Mesenchymal stem cell (in vitro differentiated cells and primary cell): ENCODE data around the gene SPIN1.

Experiments
- DNase-seq: peaks from one replicate; pipeline ENCODE4 v3.0.0-alpha.2; 2013
- H2AFZ ChIP-seq: one replicate; pipeline ENCODE4 v1.6.1; 2013; ENCODE audit warnings: low read depth, mild to moderate bottlenecking, control low read depth, inconsistent platforms, low read length, moderate library complexity
- H2AK5ac ChIP-seq: 2 replicates; pipeline ENCODE4 v1.6.1; 2013; ENCODE audit warnings: low read length, moderate library complexity, mild to moderate bottlenecking, inconsistent platforms; ENCODE audit not compliant: severe bottlenecking
- H2BK120ac ChIP-seq: one replicate; pipeline ENCODE4 v1.6.1; 2013; ENCODE audit warnings: low read depth, mild to moderate bottlenecking, inconsistent platforms, low read length, moderate library complexity
- H2BK12ac ChIP-seq, 2 experiments: one replicate each; pipeline ENCODE4 v1.6.1; 2013; ENCODE audit warnings: inconsistent platforms in 2 of 2, low read length in 2 of 2, mild to moderate bottlenecking in 2 of 2, moderate library complexity in 2 of 2, control low read depth in 1 of 2
- H2BK15ac ChIP-seq: one replicate; pipeline ENCODE4 v1.6.1; 2013; ENCODE audit warnings: mild to moderate bottlenecking, low read depth, inconsistent platforms; ENCODE audit not compliant: poor library complexity, severe bottlenecking
- H2BK5ac ChIP-seq: 2 replicates; pipeline ENCODE4 v1.6.1; 2013; ENCODE audit warnings: low read depth, mild to moderate bottlenecking, low read length, control low read depth, inconsistent platforms; ENCODE audit not compliant: poor library complexity, severe bottlenecking
- H3K14ac ChIP-seq, 2 experiments: one replicate each; pipeline ENCODE4 v1.6.1; 2013; ENCODE audit warnings: inconsistent platforms in 2 of 2, low read length in 2 of 2, control low read depth in 1 of 2, mild to moderate bottlenecking in 1 of 2, moderate library complexity in 1 of 2
- H3K18ac ChIP-seq, 2 experiments: one replicate each; pipeline ENCODE4 v1.6.1; 2013; ENCODE audit warnings: inconsistent platforms in 2 of 2, low read length in 2 of 2, control low read depth in 1 of 2, low read depth in 1 of 2, mild to moderate bottlenecking in 1 of 2
- H3K23ac ChIP-seq, 2 experiments: one replicate each; pipeline ENCODE4 v1.6.1; 2013; ENCODE audit warnings: inconsistent platforms in 2 of 2, low read length in 2 of 2, mild to moderate bottlenecking in 2 of 2, moderate library complexity in 2 of 2, control low read depth in 1 of 2
- H3K27ac ChIP-seq: 2 replicates; pipeline ENCODE4 v1.5.1; 2013; ENCODE audit warnings: mild to moderate bottlenecking, moderate library complexity, low read length, control low read depth, inconsistent platforms; ENCODE audit not compliant: poor library complexity, severe bottlenecking
- H3K27me3 ChIP-seq, 2 experiments: 2 replicates each; pipeline versions ENCODE4 v1.6.1 to v1.7.0; 2013; ENCODE audit warnings: low read length in 2 of 2, mild to moderate bottlenecking in 2 of 2, moderate library complexity in 2 of 2, control low read depth in 1 of 2, inconsistent platforms in 1 of 2; ENCODE audit not compliant: control insufficient read depth in 1 of 2, insufficient read depth in 1 of 2
- H3K36me3 ChIP-seq, 2 experiments: 2 replicates each; pipeline versions ENCODE4 v1.6.1 to v1.7.0; 2013; ENCODE audit warnings: low read length in 2 of 2, control low read depth in 1 of 2, inconsistent platforms in 1 of 2, low read depth in 1 of 2, mild to moderate bottlenecking in 1 of 2; ENCODE audit not compliant: insufficient read depth in 2 of 2, control insufficient read depth in 1 of 2
- H3K4ac ChIP-seq, 2 experiments: one replicate each; pipeline ENCODE4 v1.6.1; 2013; ENCODE audit warnings: inconsistent platforms in 2 of 2, low read length in 2 of 2, mild to moderate bottlenecking in 2 of 2, moderate library complexity in 2 of 2, control low read depth in 1 of 2, low read depth in 1 of 2
- H3K4me1 ChIP-seq: 2 replicates; pipeline ENCODE4 v1.6.1; 2013; ENCODE audit warnings: low read depth, low read length, control low read depth; ENCODE audit not compliant: control insufficient read depth, insufficient read depth
- H3K4me2 ChIP-seq: 2 replicates; pipeline ENCODE4 v1.6.1; 2013; ENCODE audit warnings: low read length, mild to moderate bottlenecking, inconsistent platforms; ENCODE audit not compliant: poor library complexity, severe bottlenecking
- H3K4me3 ChIP-seq, 2 experiments: 2 replicates each; pipeline versions ENCODE4 v1.5.1 to v1.7.0; 2013; ENCODE audit warnings: low read length in 2 of 2, mild to moderate bottlenecking in 2 of 2, control low read depth in 1 of 2, low read depth in 1 of 2; ENCODE audit not compliant: insufficient read depth in 1 of 2
- H3K79me1 ChIP-seq: replicated peaks from 2 replicates; pipeline ENCODE4 v1.6.1; 2013; ENCODE audit warnings: mild to moderate bottlenecking, control low read depth, low read length, inconsistent platforms; ENCODE audit not compliant: poor library complexity, severe bottlenecking
- H3K9ac ChIP-seq: 2 replicates; pipeline ENCODE4 v1.7.0; 2013; ENCODE audit warnings: mild to moderate bottlenecking, low read length, moderate library complexity
- H3K9me3 ChIP-seq: 2 replicates; pipeline ENCODE4 v1.7.0; 2013; ENCODE audit warnings: mild to moderate bottlenecking, low read length; ENCODE audit not compliant: control insufficient read depth
- H4K8ac ChIP-seq: one replicate; pipeline ENCODE4 v1.6.1; 2013; ENCODE audit warnings: inconsistent platforms, mild to moderate bottlenecking, low read length, moderate library complexity
- H4K91ac ChIP-seq: one replicate; pipeline ENCODE4 v1.6.1; 2013; ENCODE audit warnings: mild to moderate bottlenecking, low read length, inconsistent platforms
- WGBS: methylation state at CpG from one replicate; pipeline ENCODE4 v1.1.7; 2013; ENCODE audit warnings: mixed read lengths; 5-methylcytosine and 5-hydroxymethylcytosine counted together

The SPIN1 gene

GRCh38 chr9:88527618-88528017 is 139.4 kb downstream of the SPIN1 start:
- Histone ChIP-seq H4K8ac (no peak overlapping the region), H3K4ac (no peak overlapping the region), H3K4me2 (no peak overlapping the region), H3K79me1 (peaks cover 18% of the 10 kb centered on the region), H2AFZ (no peak overlapping the region), H2BK5ac (no peak overlapping the region), H3K14ac (no peak overlapping the region), H3K9me3 (no peaks in the 10 kb centered on the region), H2AK5ac (peak overlapping the region; percentile 59), H4K91ac (no peak overlapping the region), H2BK120ac (no peak overlapping the region), H3K27ac (no peak overlapping the region), H3K27me3 (no peaks in the 10 kb centered on the region), H3K4me3 (no peak overlapping the region), H3K4me1 (peaks cover 29% of the 10 kb centered on the region), H3K9ac (no peak overlapping the region), H3K23ac (peak overlapping the region in 1 of 2 experiments; percentile 28), H3K18ac (peak overlapping the region in 1 of 2 experiments; percentile 28), H3K36me3 (peaks cover 0 to 9% of the 10 kb centered on the region in 2 experiments), H2BK12ac (peak overlapping the region in 1 of 2 experiments; percentile 59), H2BK15ac (no peak overlapping the region)
- no peak for DNase-seq
- 98% methylated on average over 4 of the region's 7 CpGs for WGBS
